DND-41 (cell line): ENCODE data around the gene PSKH1.

Source experiments
- ATAC-seq: fragments of 200-7000 bp; cut with Tn5 transposase; 3 replicates; pipeline ENCODE4 v1.9.1; 2021; ENCODE audit warnings: low read depth; ENCODE audit not compliant: insufficient read depth
- DNase-seq: peaks from one replicate; pipeline ENCODE4 v3.0.0-alpha.2; 2020
- H2AFZ ChIP-seq: 2 replicates; pipeline ENCODE4 v1.6.0; 2012; ENCODE audit warnings: low read depth, low read length
- H3K27ac ChIP-seq: 2 replicates; pipeline ENCODE4 v1.5.1; 2012; ENCODE audit warnings: low read length, inconsistent platforms
- H3K27me3 ChIP-seq: fragments of 200-600 bp; sonication (generic); 2 replicates; pipeline ENCODE4 v1.6.0; 2012; ENCODE audit warnings: low read length, mild to moderate bottlenecking, inconsistent platforms; ENCODE audit not compliant: insufficient read depth, poor library complexity
- H3K36me3 ChIP-seq: 2 replicates; pipeline ENCODE4 v1.5.1; 2012; ENCODE audit warnings: low read length, inconsistent platforms; ENCODE audit not compliant: insufficient read depth
- H3K4me1 ChIP-seq: 2 replicates; pipeline ENCODE4 v1.5.1; 2012; ENCODE audit warnings: mild to moderate bottlenecking, low read length; ENCODE audit not compliant: insufficient read depth
- H3K4me2 ChIP-seq: 2 replicates; pipeline ENCODE4 v1.6.0; 2012; ENCODE audit warnings: mild to moderate bottlenecking, moderate library complexity, low read length, inconsistent platforms; ENCODE audit not compliant: insufficient read depth
- H3K4me3 ChIP-seq, 2 experiments: fragments of 200-600 bp in 1 of 2; shearing (Covaris generic) in 1 of 2; 2 replicates each; pipeline ENCODE4 v1.5.1; 2012 to 2016; ENCODE audit warnings: inconsistent platforms in 2 of 2, low read length in 2 of 2, mild to moderate bottlenecking in 2 of 2, low read depth in 1 of 2, moderate library complexity in 1 of 2
- H3K79me2 ChIP-seq: 2 replicates; pipeline ENCODE4 v1.6.0; 2012; ENCODE audit warnings: low read length, inconsistent platforms; ENCODE audit not compliant: insufficient read depth
- H3K9ac ChIP-seq: 2 replicates; pipeline ENCODE4 v1.6.0; 2012; ENCODE audit warnings: low read depth, mild to moderate bottlenecking, inconsistent platforms, low read length, moderate library complexity
- H3K9me3 ChIP-seq: 2 replicates; pipeline ENCODE4 v1.5.1; 2012; ENCODE audit warnings: low read length, moderate library complexity, mild to moderate bottlenecking, inconsistent platforms; ENCODE audit not compliant: insufficient read depth, severe bottlenecking
- H4K20me1 ChIP-seq: 2 replicates; pipeline ENCODE4 v1.6.0; 2012; ENCODE audit warnings: low read length; ENCODE audit not compliant: insufficient read depth
- EZH2 ChIP-seq: IDR thresholded peaks from 3 replicates; pipeline ENCODE4 v1.6.1; 2012; ENCODE audit warnings: borderline replicate concordance, low read depth, mild to moderate bottlenecking, moderate library complexity, low read length, inconsistent platforms; ENCODE audit not compliant: severe bottlenecking
- TF ChIP-seq, protein P1 (sequence below): IDR thresholded peaks from 2 replicates; pipeline ENCODE4 v1.5.1; 2012; ENCODE audit warnings: borderline replicate concordance, low read length, moderate library complexity, mild to moderate bottlenecking; ENCODE audit not compliant: poor library complexity, severe bottlenecking; ENCODE audit errors: extremely low read depth

Gene PSKH1

DNA sequence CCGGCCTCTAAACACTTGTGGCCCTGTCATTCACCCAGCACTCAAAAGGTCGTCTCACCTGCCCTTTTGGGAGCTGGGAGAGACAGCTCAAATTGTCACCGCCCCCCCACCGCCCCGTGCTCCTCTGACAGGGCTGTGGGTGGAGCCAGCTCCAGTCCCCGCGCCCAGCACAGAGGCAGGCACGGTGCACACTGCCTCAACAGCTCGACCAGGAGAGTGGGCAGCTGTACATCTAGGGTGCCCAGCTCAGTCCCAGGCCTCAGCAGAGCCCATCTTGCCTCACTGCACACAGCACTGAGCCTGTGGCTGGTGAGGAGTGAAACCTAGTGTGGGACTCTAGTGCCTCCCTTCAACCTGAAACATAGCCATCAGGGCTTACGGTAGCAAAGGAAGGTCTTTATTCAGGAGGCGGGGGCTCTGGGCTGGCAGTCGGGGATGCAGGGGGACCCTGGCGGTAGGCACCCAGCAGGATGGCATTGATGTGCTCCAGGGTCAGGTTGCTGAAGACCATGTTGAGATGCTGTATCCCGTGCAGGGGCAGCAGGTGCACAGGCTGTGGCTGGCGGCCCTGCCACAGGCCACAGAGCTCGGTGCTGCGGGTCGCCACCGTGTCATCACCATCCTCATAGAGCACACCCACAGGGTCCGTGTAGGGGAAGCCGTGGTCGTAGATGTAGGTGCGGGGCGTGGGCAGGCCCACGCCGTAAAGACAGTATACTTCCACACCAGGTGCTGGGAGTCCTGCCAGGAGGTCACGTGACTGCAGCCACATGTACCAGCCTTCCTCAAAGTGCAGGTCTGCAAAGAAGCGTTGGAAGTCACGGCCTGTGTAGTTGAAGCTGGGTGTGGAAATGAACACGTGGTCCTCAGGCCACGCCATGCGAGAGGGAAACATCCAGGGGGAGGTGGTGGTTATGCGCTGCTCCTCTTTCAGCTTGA is 46.7 kb downstream of the PSKH1 start:
- Histone ChIP-seq H3K36me3 (peaks cover 55% of the 10 kb centered on the region), H2AFZ (no peak overlapping the region), H3K4me2 (no peak overlapping the region), H3K4me1 (peaks cover 24% of the 10 kb centered on the region), H3K9me3 (no peaks in the 10 kb centered on the region), H3K27ac (0 out of 2 replicates have a peak overlapping the region, but pooled peaks have one; percentile 16), H3K27me3 (no peaks in the 10 kb centered on the region), H4K20me1 (peaks cover 6% of the 10 kb centered on the region), H3K4me3 (no peak overlapping the region), H3K79me2 (peaks cover 28% of the 10 kb centered on the region), H3K9ac (no peak overlapping the region)
- no peak for TF ChIP-seq EZH2
- TF ChIP-seq, protein P1, sequence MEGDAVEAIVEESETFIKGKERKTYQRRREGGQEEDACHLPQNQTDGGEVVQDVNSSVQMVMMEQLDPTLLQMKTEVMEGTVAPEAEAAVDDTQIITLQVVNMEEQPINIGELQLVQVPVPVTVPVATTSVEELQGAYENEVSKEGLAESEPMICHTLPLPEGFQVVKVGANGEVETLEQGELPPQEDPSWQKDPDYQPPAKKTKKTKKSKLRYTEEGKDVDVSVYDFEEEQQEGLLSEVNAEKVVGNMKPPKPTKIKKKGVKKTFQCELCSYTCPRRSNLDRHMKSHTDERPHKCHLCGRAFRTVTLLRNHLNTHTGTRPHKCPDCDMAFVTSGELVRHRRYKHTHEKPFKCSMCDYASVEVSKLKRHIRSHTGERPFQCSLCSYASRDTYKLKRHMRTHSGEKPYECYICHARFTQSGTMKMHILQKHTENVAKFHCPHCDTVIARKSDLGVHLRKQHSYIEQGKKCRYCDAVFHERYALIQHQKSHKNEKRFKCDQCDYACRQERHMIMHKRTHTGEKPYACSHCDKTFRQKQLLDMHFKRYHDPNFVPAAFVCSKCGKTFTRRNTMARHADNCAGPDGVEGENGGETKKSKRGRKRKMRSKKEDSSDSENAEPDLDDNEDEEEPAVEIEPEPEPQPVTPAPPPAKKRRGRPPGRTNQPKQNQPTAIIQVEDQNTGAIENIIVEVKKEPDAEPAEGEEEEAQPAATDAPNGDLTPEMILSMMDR, result no peak
- ATAC-seq (no peak), DNase-seq (peak; percentile 45)

DNA sequence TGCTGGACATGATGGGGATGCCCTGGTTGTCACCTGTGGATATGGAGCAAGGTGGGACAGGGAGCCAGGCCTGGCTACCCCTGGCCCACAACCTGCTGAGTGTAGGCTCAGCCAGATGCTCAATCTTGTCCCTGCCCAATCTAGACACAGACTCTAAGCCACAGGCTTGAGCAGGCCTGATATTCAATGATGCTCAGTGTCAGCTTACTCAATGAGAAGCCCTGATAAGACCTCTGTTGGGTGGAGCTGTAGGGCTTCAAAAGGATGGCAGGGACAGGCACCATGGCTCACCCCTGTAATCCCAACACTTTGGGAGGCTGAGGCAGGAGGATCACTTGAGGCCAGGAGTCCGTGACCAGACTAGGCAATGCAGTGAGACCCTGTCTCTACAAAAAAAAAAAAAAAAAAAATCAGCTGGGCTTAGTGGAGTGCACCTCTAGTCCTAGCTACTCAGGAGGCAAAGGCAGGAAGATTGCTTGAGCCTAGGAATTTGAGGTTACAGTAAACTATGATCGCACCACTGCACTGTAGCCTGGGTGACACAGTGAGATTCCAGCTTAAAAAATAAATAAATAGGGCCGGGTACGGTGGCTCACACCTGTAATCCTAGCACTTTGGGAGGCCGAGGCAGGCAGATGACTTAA is 47.5 kb downstream of the PSKH1 start:
- no peak overlapping the region for H3K4me2 ChIP-seq

DNA sequence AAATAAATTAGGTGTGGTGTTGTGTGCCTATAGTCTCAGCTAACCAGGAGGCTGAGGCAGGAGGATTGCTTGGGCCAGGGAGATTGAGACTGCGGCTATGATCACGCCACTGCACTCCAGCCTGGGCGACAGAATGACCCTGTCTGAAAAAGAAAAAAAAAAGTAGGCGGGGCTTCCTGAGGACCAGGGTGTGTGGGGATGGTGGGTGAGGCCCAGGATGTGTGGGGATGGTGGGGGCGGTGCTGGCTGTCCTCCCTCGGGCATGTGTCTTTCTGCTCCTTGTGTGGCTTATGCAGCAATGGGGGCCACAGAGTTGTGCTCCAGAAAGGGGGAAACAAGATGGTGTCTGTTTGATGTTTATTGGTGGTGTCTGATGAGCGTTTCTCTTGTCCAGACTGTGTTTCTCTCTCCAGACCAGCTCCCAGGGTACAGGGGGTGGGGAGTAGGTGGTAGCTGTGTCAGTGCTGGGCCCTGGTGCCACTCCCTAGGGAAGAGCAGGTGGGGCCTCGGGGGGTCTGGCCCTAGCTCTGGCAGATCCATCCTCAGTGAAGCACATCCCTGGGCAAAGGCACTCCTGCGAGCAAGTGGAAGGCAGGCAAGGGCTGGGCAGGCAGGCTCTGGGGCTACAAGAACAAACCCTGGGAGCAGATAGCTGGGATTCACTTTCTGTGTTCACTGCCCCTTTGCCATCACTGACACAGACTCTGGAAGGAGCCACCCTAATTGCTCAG is 48.6 kb downstream of the PSKH1 start:
- ATAC-seq (no peak), DNase-seq (no peak)
- Histone ChIP-seq H4K20me1 (no peaks in the 10 kb centered on the region), H3K27ac (no peak overlapping the region), H3K27me3 (no peaks in the 10 kb centered on the region), H3K4me2 (no peak overlapping the region), H3K9me3 (no peaks in the 10 kb centered on the region), H2AFZ (no peak overlapping the region), H3K9ac (no peak overlapping the region), H3K79me2 (peaks cover 9% of the 10 kb centered on the region), H3K4me1 (peaks cover 12% of the 10 kb centered on the region), H3K4me3 (no peak overlapping the region), H3K36me3 (peaks cover 61% of the 10 kb centered on the region)
- no peak for TF ChIP-seq EZH2
- TF ChIP-seq, protein P1, result no peak

More for the DNA sequence above, 47.5 kb downstream of the PSKH1 start:
- H3K9me3 ChIP-seq, result no peaks in the 10 kb centered on the region
- H3K27me3 ChIP-seq, result no peaks in the 10 kb centered on the region
- H3K79me2 ChIP-seq, result peaks cover 20% of the 10 kb centered on the region
- DNase-seq (no peak), ATAC-seq (no peak)
- H3K9ac ChIP-seq, result no peak overlapping the region
- no peaks in the 10 kb centered on the region; the same call in 1 of the 2 replicates for H4K20me1 ChIP-seq
- H3K4me3 ChIP-seq, result no peak overlapping the region
- H2AFZ ChIP-seq, result no peak overlapping the region
- H3K27ac ChIP-seq, result no peak overlapping the region
- peaks cover 16% of the 10 kb centered on the region for H3K4me1 ChIP-seq
- peaks cover 55% of the 10 kb centered on the region for H3K36me3 ChIP-seq
- TF ChIP-seq, protein P1, result no peak
- TF ChIP-seq EZH2, result no peak
